Measurements from ENCODE around the gene LSM14A.

LSM14A gene

DNA sequence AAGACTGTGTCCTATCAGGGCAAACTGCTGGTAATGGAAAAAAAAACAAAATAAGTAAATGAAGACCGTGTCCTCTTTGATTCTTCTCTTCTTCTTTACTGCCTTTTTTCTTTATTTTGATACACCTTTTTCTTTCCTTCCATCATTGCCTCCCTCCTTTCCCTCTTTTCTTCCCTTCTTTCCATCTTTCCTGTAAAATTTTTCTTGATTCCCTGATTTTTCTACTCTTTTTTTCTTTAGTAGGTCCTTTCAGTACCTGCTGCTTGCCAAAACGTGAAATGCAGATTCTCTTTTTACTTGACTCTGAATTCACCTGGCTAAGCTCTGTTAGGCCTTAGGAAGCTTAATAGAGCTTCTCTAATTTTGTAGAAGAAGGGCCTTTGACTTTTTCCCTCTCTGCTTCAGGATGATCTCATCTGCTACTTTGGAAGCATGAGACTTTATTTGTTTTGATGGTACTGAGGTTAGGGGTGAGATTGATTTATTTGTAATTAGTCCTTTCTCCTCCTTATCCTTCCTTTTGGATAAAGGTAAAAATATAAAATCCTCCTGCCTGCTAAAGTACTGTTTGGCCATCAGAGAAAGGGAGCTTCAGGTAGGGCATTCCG, 19.2 kb downstream of the LSM14A start (continued):
- TF ChIP-seq ELK4 (IDR thresholded peaks at IDR 0.05; ENCODE audit: borderline replicate concordance, low read depth, low read length), result no peak

GRCh38 chr19:34193439-34193838, 21.1 kb downstream of the LSM14A start:
- Histone ChIP-seq H3K4me1 (ENCODE audit: control insufficient read depth, insufficient read depth, low read length) (peaks cover 42% of the 10 kb centered on the region), H3K4me3 (ENCODE audit: low read depth, low read length) (no peak overlapping the region), H3K27ac (ENCODE audit: extremely low read depth, low read depth, low read length) (0 out of 2 replicates have a peak overlapping the region, but pooled peaks have one; percentile 5), H3K9me3 (ENCODE audit: control insufficient read depth, insufficient read depth, low read depth, low read length) (no peaks in the 10 kb centered on the region), H3K36me3 (ENCODE audit: control insufficient read depth in 2 of 2, insufficient read depth in 1 of 2, low read length in 2 of 2) (peaks cover 51 to 78% of the 10 kb centered on the region in 2 experiments)
- CTCF ChIA-PET, result interaction anchor here (0.7 to 2.7 kb wide), 5 partner anchors 8 to 52 kb away, joined by 3 to 12 read pairs (median 6); no protein-coding TSS in a partner anchor
- TF ChIP-seq SP3 (tag by site-specific recombination; IDR thresholded peaks at IDR 0.05) (no peak), ZNF48 (tag by site-specific recombination; IDR thresholded peaks at IDR 0.05) (no peak), ZNF132 (tag by site-specific recombination; IDR thresholded peaks at IDR 0.05; ENCODE audit: borderline replicate concordance) (no peak), ZNF174 (tag by site-specific recombination; IDR thresholded peaks at IDR 0.05) (no peak), OSR2 (tag by site-specific recombination; IDR thresholded peaks at IDR 0.05) (0 out of 2 replicates have a peak, but pooled peaks have one; percentile 7), ZNF843 (tag by site-specific recombination; IDR thresholded peaks at IDR 0.05) (no peak), ZBTB1 (tag by site-specific recombination; IDR thresholded peaks at IDR 0.05) (no peak), ZNF311 (tag by site-specific recombination; IDR thresholded peaks at IDR 0.05; ENCODE audit: borderline replicate concordance) (no peak), ZFP3 (tag by site-specific recombination; IDR thresholded peaks at IDR 0.05; ENCODE audit: low read depth) (no peak), ZEB2 (tag by site-specific recombination; IDR thresholded peaks at IDR 0.05) (no peak), ZNF16 (tag by site-specific recombination; IDR thresholded peaks at IDR 0.05; ENCODE audit: low read depth) (no peak), ZNF610 (tag by site-specific recombination; IDR thresholded peaks at IDR 0.05; ENCODE audit: borderline replicate concordance) (no peak), SP7 (tag by site-specific recombination; IDR thresholded peaks at IDR 0.05) (peak; percentile 83), ZFP69B (tag by site-specific recombination; IDR thresholded peaks at IDR 0.05) (no peak), GLI2 (tag by site-specific recombination; IDR thresholded peaks at IDR 0.05; ENCODE audit: borderline replicate concordance, low read depth) (0 out of 2 replicates have a peak, but pooled peaks have one; percentile 13)
- TF ChIP-seq, protein P1, sequence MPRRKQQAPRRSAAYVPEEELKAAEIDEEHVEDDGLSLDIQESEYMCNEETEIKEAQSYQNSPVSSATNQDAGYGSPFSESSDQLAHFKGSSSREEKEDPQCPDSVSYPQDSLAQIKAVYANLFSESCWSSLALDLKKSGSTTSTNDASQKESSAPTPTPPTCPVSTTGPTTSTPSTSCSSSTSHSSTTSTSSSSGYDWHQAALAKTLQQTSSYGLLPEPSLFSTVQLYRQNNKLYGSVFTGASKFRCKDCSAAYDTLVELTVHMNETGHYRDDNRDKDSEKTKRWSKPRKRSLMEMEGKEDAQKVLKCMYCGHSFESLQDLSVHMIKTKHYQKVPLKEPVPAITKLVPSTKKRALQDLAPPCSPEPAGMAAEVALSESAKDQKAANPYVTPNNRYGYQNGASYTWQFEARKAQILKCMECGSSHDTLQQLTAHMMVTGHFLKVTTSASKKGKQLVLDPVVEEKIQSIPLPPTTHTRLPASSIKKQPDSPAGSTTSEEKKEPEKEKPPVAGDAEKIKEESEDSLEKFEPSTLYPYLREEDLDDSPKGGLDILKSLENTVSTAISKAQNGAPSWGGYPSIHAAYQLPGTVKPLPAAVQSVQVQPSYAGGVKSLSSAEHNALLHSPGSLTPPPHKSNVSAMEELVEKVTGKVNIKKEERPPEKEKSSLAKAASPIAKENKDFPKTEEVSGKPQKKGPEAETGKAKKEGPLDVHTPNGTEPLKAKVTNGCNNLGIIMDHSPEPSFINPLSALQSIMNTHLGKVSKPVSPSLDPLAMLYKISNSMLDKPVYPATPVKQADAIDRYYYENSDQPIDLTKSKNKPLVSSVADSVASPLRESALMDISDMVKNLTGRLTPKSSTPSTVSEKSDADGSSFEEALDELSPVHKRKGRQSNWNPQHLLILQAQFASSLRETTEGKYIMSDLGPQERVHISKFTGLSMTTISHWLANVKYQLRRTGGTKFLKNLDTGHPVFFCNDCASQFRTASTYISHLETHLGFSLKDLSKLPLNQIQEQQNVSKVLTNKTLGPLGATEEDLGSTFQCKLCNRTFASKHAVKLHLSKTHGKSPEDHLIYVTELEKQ (tag by site-specific recombination; IDR thresholded peaks at IDR 0.05; ENCODE audit: borderline replicate concordance), result no peak
- TF ChIP-seq, protein P2, sequence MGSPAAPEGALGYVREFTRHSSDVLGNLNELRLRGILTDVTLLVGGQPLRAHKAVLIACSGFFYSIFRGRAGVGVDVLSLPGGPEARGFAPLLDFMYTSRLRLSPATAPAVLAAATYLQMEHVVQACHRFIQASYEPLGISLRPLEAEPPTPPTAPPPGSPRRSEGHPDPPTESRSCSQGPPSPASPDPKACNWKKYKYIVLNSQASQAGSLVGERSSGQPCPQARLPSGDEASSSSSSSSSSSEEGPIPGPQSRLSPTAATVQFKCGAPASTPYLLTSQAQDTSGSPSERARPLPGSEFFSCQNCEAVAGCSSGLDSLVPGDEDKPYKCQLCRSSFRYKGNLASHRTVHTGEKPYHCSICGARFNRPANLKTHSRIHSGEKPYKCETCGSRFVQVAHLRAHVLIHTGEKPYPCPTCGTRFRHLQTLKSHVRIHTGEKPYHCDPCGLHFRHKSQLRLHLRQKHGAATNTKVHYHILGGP (tag by site-specific recombination; IDR thresholded peaks at IDR 0.05), result no peak
- TF ChIP-seq, protein P3, sequence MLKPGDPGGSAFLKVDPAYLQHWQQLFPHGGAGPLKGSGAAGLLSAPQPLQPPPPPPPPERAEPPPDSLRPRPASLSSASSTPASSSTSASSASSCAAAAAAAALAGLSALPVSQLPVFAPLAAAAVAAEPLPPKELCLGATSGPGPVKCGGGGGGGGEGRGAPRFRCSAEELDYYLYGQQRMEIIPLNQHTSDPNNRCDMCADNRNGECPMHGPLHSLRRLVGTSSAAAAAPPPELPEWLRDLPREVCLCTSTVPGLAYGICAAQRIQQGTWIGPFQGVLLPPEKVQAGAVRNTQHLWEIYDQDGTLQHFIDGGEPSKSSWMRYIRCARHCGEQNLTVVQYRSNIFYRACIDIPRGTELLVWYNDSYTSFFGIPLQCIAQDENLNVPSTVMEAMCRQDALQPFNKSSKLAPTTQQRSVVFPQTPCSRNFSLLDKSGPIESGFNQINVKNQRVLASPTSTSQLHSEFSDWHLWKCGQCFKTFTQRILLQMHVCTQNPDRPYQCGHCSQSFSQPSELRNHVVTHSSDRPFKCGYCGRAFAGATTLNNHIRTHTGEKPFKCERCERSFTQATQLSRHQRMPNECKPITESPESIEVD (tag by site-specific recombination; IDR thresholded peaks at IDR 0.05), result peak; percentile 48
- TF ChIP-seq, protein P4, sequence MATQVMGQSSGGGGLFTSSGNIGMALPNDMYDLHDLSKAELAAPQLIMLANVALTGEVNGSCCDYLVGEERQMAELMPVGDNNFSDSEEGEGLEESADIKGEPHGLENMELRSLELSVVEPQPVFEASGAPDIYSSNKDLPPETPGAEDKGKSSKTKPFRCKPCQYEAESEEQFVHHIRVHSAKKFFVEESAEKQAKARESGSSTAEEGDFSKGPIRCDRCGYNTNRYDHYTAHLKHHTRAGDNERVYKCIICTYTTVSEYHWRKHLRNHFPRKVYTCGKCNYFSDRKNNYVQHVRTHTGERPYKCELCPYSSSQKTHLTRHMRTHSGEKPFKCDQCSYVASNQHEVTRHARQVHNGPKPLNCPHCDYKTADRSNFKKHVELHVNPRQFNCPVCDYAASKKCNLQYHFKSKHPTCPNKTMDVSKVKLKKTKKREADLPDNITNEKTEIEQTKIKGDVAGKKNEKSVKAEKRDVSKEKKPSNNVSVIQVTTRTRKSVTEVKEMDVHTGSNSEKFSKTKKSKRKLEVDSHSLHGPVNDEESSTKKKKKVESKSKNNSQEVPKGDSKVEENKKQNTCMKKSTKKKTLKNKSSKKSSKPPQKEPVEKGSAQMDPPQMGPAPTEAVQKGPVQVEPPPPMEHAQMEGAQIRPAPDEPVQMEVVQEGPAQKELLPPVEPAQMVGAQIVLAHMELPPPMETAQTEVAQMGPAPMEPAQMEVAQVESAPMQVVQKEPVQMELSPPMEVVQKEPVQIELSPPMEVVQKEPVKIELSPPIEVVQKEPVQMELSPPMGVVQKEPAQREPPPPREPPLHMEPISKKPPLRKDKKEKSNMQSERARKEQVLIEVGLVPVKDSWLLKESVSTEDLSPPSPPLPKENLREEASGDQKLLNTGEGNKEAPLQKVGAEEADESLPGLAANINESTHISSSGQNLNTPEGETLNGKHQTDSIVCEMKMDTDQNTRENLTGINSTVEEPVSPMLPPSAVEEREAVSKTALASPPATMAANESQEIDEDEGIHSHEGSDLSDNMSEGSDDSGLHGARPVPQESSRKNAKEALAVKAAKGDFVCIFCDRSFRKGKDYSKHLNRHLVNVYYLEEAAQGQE (tag by site-specific recombination; IDR thresholded peaks at IDR 0.05), result no peak
- POLR2A ChIA-PET, result no interaction called here
